ENCODE measurements around the gene RHBDD2.

GRCh38 chr7:75836798-75837197 is 42.0 kb upstream of the RHBDD2 start:
- TF ChIP-seq CTCF (IDR thresholded peaks at IDR 0.05; ENCODE audit: low read length) = no peak
- TF ChIP-seq EZH2 (IDR thresholded peaks at IDR 0.05; ENCODE audit: borderline replicate concordance, low read length) = no peak

Measured in OCI-LY1 (cell line).